Stimulated activated CD4-positive, alpha-beta T cell treated with anti-CD3 and anti-CD28 coated beads, Interleukin-15, amount 100 ng/mL, for 24 hours (primary cell): ENCODE results near the gene AGBL1.

Source experiments
- DNase-seq: peaks from one replicate; pipeline ENCODE4 v3.0.0-alpha.2; 2020

Gene AGBL1

GRCh38 chr15:86610038-86610437, 530.4 kb downstream of the AGBL1 start:
- DNase-seq: no peak

- no peak for DNase-seq
Observed at GRCh38 chr15:86611417-86612040, 531.9 kb downstream of the AGBL1 start.

GRCh38 chr15:86615411-86615810, 535.7 kb downstream of the AGBL1 start:
- no peak for DNase-seq

DNA sequence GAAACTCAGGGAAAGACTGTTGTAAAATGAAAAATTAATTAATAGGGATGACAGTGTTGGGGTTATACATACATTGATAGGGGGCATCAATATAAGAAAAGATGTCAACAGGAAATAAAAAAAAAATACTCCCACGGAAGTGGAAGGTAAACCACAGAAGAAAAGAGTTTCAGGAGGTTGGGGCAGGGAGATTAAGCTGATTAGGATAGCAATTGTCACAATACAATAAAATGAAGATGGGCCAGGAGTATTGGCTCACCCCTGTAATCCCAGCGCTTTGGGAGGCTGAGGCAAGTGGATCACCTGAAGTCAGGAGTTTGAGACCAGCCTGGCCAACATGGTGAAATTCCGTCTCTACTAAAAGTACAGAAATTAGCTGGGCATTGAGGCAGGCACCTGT, 536.1 kb downstream of the AGBL1 start:
- DNase-seq: no peak

DNA sequence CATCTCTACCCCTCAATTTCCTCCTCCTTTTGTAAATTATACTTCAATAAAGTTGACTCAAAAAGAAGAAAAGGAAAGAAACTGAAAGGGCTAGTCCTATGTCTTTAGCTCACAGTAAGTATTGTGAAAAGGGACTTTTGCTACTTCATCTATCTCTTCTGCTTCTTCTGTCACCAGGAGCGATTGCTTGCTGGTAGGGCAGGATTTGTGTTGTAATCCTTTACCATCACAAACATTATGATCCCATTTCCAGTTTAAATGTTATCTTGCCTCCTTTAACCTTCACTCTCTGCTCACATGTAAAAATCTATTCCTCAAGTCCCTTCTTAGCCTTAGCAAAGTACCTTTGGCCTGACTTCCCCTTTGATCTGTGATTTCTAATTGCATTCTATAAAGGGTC, 537.1 kb downstream of the AGBL1 start:
- DNase-seq: no peak

DNA sequence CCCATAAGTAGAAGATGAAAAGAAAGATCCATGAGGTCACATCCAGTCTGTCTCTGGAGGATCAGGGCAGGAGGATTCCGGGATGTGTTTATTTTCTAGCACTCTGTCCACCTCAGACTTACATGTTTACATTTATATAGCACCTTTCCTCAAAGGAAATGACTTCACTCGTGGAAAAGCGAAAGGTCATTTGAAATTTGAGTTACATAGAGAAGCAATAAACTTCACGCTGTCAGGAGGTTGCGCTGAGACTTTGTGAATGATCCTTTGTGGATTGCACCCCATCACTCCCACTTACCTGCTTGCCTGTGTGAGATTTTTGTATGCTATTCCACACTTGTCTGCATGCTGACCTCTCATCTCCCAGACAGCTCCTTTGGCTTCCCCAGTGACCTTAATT, 540.5 kb downstream of the AGBL1 start:
- DNase-seq: no peak

DNA sequence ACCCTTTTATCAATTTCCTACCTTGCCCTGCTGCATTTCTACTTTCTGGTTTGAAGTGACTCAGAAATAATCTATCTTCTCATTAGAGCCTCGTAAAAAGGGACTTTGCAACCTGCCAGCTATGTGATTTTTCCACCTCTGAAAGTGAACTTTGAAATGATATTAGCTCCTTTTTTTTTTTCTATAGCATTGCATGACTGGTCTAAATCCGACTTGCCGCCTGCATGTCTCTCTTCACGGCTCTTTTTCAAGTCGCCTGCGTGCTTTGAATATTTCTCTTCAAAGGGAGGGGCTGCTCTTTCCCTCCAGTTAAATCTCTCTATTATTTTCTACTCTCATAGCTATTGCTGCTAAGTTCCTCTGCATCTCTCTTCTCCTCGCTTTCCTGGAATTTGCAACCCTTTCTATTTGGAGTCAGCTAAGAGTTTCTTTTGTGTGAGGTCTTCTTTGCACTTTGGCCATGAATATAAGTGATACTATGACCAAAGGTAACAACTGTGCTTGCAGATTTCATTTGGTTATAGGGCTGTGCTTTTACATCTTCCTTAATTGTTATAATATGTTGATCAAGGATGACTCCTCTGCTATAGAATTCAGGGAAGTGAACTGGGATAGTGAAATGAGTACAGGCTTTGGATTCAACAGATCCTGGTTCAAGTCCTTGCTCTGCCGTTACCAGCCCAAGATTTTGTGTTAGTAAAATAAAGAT, 541.1 kb downstream of the AGBL1 start:
- DNase-seq: no peak

DNA sequence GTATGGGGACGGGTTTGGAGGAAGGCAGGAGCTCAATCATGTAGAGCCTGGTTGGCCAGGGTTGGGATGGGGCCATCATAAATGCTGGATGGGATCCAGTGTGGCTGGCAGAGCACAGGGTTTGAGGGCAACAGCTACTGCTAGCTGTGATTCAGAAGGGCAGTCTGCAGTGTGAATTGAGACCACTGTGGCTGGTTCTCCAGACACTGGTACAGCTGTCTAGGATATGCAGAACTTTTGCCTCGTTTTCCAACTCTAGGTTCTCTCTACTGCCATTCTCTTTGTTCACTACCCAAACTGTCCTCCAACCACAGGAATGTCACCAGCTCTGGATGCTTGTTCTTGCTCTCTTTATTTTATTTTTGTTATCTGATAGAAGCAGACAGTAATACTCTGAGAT, 543.6 kb downstream of the AGBL1 start:
- DNase-seq: no peak

GRCh38 chr15:86624261-86625036, 544.8 kb downstream of the AGBL1 start:
- peak; percentile 91 for DNase-seq

DNA sequence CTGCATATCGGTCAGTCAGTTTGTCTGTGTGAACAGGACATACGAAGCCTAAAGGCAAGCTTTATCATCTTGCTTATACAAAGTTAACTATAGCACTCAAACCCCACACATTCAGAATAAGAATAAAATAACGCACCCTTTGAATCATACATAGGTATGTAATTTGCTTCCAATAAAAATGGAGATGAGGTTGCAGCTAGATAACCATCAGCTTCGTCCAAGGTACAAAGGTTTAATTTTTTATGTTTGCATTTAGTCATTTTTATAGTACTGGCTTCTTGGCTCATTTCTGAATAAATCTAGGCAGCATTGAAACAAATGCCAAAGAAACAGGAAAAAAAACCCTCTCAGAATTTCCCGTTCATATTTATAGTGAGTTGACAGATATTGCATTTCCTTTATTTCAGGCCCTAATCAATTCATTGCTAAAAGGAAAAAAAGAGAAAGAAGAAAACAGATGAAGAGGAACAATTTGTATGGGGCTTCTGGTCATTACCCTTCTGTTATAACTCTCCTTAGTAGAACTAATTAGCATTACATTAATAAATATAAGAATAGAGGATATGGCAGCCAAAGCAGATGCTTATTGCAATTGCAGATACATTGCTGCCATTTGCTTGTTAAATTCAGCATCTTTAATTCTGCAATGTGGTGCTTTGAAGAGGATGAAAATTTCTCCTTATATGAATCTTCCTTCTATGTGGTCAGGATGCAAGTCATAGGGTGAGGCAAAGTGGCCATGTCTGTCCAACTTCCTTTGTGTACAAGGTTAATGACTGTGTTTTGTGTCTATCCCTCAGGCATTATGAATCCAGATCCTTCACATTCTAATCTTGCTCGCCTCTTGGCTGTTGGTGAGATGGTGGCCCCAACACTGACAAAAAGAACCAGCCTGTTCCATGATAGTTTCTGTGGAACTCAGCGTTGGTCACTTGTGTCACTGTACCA, 550.0 kb downstream of the AGBL1 start:
- no peak for DNase-seq

DNA sequence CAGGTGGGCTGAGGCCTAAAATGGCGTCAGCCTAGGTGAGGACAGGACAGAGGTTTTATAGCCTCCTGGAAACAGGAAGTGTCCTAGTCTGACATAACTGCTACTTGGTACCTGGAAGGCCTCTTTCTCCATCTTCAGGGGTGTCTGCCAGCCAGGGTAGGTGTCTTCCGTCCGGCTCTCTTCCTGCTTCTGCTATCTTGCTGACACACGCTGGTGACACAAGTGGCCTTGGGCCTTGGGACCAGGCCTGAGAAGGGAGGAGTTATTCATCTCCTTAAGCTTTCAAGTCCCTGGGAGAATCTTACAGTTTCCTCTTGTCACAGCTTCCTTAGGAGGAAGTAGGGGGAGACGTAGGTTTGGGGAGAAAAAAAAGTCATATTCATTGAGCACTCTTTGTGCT, 551.3 kb downstream of the AGBL1 start:
- DNase-seq: no peak

DNA sequence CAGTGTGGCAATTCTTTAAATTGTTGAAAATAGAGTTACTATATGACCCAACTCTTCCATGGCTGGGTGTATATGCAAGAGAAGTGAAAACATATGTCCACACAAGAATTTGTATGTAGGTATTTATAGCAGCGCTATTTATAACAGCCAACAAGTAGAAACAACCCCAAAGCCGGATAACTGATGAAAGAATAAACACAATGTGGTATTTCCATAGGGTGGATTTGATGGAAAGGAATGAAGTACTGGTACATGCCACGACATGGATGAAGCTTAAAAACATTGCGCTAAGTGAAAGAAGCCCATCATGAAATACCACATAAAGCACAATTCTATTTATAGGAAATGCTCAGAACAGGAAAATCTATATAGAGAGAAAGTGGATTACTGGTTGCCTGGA, 554.5 kb downstream of the AGBL1 start:
- DNase-seq: no peak

DNA sequence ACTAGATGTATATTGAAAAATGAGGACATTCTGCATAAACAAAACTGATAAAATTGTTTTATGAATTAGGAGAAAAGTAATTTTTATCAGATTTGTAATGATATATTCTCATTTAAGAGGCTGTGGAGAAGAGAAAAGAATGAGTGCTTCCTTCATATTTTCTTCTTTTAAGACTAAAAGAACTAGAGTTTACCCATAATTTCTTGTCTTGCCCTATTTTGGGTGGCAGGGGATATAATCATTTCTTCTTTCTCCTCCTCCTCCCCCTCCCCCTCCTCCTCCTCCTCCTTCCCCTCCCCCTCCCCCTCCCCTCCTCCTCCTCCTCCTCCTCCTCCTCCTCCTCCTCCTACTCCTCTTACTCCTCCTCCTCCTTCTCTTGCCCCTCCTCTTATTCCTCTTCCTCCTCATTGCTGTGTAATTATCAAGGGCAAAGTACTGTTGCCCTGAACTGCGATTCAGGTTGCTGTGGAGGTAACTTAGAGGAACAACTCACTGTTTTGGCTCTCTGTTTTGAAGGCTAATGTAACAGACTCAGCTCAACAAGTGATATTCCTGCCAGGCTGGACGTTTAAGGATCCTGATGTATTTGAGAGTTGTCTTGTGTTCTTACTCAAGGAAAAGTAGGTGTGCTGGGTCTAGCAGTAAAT, 555.4 kb downstream of the AGBL1 start:
- no peak for DNase-seq

DNA sequence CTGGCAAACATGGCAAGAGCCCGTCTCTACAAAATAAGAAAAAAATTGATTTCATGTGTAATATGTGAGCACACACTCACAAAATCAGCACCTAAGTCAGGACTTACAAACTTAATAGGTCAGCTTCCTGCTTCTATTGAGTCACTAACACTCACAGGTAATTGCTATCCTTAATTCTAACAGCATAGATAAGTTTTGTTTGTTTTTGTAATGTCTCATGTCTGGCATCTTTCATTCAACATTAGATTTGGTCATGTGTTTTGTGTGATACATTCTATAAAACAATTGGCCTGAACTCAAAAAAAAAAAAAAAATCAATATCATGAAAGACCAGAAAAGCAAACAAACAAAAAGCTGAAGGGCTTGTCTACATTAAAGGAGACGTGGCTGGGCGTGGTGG, 564.7 kb downstream of the AGBL1 start:
- DNase-seq: no peak

- no peak for DNase-seq
Observed at GRCh38 chr15:86645925-86646500, 566.3 kb downstream of the AGBL1 start.

DNA sequence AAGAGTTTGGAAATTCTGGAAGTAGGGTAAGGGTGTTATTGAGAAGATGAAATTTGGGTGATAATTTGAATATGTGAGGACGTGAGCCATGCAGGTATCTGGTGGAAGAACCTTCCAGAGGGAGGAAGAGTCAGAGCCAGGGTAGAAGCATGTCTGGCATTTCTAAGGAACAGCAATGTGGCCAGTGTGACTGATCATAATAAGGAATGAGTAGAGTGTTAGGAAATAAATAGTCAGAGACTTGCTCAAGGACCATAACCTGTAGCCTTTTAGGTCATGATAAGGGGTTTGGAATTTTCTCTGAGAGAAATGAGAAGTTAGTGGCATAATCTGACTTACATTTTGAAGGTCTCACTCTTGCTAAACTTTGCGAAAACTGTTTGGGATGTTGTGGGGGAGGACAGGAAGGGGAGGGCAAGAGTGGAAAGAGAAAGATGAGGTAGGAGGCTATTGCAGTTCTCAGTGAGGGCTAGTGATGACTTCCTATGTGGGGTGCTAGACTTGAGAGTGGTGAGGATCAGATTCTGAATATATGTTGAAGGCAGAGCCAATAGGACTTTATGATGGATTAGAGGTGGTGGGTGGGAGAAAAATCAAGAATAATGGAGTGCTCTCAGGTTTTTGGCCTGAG, 568.3 kb downstream of the AGBL1 start:
- DNase-seq: peak; percentile 44

- DNase-seq: no peak
Observed at GRCh38 chr15:86649277-86649676, 569.6 kb downstream of the AGBL1 start.

GRCh38 chr15:86650094-86650493, 570.4 kb downstream of the AGBL1 start:
- peak; percentile 37 for DNase-seq

DNA sequence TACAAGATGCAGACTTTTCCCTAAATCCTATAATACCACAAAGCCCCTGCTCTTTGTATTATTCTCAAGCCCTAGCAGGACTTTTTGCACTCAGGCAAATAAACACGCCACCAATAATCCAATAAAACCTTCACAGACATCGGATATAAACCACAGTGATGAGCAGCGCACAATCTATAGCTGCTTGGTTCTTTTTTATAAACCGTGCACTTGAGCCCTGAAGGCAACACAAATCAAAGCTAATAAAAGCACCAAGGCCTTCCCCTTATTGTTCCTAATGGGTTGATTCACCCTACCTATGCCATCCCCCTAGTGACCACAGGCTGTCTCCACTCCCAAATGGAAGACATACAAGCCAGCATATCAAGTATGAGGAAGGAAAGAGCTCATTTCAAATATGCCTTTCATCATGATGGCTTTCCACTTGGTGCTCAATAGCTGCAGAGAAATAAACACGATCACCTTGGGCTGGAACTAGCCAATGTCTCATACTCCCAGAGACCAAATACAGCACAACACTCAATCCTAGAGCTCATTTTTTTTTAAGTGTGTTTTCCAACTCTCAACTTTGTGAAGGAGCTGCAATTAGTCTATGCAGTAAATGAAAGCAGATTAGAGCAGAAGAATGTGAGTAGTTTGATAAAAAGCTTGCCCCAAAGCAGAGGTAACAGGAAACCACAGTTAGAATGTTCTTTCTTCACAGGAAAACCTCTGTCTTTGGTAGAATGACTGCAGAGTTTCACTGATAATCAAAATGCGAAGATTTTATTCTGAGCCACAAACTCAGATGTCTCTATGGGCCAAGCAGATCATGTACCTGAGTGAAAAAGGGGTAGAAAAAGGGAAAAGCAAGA, 573.9 kb downstream of the AGBL1 start:
- no peak for DNase-seq

GRCh38 chr15:86654501-86654900, 574.8 kb downstream of the AGBL1 start:
- DNase-seq: no peak

GRCh38 chr15:86657305-86657704, 577.6 kb downstream of the AGBL1 start:
- DNase-seq: no peak
